HG03521 (cell line): ENCODE data around the gene KLHL30.
"Not testable (repeated sequence)": the region's sequence is repeated elsewhere in the genome, so short reads cannot be mapped to it uniquely, and the experiment has no call there.

Experiments
- ATAC-seq: cut with Tn5 transposase; IDR thresholded peaks from one replicate; pipeline ENCODE4 v1.9.1; 2021; ENCODE audit warnings: mild to moderate bottlenecking, moderate library complexity; ENCODE audit not compliant: unreplicated experiment

The KLHL30 gene

DNA sequence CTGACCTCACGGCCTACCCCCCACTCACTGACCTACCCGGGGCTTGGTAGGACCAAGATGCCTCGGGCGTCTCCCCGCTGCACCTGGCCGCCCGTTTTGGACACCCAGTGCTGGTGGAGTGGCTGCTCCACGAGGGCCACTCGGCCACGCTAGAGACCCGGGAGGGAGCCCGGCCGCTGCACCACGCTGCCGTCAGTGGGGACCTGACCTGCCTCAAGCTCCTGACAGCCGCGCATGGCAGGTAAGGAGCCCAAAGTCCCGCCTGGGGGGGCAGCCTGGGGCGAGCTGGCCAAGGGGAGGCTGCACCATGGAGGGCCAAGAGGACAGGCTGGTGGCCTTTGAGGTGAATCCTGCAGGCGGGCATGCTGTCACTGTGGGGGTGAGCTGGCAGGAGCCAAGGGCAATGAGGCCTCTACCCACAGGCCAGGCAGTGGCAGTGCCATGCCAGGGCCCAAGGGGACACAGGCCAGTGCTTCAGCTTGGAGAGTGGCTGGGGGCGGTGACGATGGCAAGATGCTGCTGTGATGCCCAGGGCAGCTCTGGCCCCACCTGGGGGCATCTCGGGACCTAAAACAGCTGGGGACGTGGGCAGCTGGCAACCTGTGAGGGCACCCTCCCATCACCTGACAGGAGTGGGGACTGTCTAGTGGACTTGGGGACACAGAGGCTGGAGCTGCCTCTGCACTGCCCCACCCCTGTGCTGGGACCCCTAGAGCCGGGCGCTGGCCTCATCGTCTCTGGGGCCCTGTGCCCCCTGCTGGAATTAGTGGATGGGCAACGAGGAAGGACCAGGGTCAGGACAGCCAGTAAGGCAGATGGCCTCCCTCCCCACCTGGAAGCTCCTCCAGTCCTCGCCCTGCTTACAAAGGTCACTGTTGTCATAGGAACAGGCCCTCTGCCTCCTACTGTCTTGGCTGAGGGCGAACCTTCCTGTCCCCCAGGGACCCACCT, 36.3 kb upstream of the KLHL30 start:
- ATAC-seq, result no peak

DNA sequence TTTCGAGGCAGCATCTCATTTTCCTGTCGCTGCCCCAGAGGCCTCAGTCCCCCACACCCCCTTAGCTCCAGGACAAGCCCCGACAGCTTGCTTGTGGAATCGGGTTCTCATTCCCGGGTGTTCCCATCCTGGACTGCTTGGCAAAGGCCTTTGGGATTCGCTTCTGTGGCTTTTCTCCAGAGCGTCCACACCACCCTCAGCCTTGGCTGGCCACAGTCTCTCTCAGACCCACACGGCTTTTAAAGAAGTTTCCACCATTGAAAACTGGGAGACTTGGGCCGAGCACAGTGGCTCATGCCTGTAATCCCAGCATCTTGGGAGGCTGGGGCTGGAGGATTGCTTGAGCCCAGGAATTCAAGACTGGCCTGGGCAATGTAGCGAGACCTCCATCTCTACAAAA, 35.6 kb upstream of the KLHL30 start:
- no peak for ATAC-seq

DNA sequence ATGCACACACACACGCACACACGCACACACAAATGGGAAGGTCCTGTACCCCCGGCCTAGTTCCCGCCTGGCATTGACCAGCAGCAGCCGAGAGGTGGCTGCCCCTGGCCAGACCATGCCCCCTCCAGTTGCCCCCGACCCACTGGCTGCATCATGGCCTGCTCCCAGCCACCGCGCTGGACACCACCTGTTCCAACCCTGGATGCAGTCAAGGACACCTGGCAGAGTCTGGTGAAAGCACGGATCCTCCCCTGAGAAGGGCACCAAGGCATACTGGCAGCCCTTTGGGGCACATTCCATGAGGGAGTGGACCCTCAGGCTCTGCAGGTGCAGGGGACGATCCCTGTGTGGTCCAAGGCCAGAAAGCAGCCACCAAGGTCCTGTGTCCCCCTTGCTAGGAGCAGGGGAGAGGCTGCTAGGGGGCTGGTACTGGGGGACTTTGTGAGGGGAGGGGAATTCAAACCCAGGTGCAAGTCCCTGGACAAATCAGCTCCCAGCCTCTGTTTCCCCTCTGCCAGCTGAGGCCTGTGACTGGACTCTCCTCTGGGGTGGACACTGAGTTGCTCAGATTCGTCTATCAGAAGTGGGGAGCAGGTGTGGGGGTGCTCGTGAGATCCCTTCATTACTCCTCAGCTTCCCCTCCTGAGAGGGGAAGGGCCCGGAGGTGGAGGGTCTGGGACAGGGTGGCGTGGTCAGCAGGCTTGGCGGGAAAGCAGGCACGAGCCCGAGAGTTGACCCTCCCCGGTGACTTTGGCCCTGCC, 34.8 kb upstream of the KLHL30 start:
- no peak for ATAC-seq

DNA sequence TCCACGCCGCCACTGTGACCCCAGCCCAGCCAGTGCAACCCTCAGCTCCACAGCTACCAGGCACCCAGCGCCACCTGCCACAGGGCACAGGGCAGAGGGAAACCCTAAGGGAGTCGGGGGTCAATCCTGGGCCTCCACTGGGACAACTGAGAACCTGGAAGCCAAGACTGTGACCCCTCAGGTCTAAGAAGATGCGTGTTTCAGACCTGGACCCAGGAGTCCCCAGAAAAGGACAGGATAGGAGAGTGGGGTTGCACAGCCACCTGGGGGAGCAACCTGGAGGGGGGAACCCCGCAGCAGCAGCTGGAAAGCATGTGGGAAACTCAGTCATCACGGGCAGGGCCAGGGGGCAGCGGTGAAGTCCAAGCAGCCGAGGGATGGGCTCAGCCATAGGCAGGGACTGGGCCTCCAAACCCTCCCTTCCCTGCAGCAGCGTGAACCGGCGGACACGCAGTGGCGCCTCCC, 34.2 kb upstream of the KLHL30 start:
- ATAC-seq, result no peak

DNA sequence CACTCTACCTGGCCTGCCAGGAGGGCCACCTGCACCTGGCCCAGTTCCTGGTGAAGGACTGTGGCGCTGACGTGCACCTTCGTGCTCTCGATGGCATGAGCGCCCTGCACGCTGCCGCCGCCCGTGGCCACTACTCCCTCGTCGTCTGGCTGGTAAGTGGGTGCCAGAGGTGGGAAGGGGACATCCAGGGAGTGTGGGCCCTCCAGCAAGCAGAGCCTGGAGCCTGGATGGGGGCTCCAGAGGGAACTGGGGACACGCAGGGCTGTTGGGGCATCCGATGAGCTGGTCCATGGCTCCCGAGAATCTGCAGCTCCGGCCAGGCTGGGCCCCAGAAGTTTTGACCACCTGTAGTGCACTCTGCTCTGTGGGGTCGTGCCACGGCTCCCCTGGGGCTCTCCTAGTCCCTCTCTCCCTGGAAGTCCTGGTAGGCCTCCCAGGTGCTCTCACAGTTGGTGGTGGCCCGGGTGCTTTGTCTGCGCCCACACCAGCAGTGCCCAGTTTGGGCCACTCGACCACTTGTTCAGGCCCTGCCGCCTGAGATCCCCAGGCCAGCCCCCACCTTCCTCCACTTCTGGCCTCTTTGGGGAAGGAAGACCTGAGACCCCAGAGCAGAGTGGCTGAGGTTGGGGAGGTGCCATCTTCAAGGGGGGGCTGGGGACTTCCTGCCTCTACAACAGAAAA, 33.6 kb upstream of the KLHL30 start:
- ATAC-seq, result no peak

DNA sequence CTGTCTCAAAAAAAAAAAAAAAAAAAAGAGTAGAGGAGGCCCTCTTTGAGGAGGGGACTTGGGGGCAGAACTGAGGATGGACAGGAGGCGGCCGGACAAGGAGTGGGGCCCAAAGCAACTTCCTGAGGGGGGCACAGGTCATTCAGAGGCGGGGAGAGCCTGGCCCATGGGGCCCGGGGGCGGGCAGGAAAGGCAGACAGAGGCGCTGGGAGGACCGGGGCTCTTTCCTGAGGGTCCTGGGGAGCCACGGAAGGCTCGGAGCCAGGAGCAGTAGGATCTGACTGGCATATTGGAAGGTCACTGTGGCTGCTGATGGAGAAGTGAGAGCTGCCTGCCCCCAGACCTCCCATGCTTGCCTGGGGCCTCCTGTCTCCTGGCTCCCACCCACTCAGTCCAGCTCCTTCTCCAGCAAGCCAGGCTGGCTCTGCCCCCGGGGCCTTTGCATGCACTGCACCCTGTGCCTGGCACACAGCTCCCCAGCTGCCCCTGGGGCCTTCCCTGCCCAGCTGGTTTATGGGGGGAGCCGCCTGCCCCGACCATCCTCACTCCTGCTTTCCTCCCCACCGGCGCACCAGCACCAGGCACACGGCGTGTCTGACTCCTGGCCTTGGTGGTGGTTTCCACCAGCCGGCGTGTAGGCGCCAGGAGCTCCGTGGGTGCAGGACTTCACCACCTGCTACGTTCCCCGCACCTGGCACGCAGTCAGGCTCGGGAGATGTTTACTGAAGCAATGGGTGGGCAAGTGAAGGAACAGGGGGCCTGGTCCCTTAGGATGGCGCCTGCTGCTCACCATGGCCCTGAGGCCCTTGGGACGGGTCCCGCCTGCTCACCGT, 32.7 kb upstream of the KLHL30 start:
- no peak for ATAC-seq

DNA sequence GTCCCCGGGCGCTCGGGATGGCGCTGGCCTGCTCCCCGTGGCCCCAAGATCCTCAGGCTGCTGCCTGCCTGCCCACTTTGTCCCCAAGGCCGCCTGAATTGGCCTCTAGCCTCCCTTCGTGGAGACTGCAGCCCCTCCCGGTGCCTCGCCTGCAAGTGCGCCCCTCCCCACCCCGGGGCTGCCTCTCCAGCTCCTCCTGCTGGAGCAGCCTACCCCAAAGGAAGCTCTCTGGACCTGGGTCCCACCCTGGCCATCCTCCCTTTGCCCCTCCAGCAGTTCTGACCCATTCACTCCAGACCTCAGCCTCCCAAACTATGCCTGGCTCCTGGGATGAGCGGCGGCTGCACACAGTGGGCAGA, 32.1 kb upstream of the KLHL30 start:
- no peak for ATAC-seq

DNA sequence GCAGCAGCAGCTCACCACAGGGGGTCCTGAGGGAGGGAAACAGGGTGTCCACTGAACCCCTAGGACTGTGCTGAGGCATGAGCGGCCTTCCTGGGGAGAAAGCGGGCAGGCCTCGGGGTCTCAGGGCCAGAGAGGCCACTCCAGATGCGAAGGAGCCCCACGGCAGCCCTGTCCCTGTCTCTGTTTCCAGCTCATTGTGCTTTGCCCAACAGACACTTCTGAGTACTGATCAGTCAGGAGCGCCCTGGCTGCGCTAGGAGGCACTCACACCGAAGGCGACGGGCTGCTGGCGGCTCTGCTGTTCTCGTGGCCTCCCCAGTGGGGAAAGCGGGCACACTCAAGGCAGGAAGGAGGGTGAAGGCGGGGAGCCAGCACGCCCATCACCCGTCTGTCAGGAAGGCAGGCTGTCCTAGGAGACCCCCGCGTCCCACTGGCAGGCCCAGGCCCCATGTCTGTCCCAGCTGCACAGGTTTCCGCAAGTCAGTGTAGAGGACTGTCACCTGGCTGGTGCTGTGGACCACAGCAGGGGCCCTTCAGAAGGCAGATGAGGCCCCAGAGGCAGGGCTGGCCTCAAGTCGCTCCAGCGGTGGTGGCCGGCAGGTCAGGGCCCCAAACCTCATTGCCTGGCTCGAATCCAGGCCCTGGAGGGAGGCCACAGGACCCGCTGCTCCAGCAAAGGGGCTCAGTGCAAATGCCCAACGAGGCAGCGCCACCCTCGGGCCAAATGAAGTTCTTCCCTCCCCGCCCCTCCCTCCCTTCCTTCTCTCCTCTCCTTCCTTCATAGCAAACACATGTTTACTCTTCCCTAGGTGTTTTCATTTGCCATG, 31.6 kb upstream of the KLHL30 start:
- ATAC-seq, result no peak

DNA sequence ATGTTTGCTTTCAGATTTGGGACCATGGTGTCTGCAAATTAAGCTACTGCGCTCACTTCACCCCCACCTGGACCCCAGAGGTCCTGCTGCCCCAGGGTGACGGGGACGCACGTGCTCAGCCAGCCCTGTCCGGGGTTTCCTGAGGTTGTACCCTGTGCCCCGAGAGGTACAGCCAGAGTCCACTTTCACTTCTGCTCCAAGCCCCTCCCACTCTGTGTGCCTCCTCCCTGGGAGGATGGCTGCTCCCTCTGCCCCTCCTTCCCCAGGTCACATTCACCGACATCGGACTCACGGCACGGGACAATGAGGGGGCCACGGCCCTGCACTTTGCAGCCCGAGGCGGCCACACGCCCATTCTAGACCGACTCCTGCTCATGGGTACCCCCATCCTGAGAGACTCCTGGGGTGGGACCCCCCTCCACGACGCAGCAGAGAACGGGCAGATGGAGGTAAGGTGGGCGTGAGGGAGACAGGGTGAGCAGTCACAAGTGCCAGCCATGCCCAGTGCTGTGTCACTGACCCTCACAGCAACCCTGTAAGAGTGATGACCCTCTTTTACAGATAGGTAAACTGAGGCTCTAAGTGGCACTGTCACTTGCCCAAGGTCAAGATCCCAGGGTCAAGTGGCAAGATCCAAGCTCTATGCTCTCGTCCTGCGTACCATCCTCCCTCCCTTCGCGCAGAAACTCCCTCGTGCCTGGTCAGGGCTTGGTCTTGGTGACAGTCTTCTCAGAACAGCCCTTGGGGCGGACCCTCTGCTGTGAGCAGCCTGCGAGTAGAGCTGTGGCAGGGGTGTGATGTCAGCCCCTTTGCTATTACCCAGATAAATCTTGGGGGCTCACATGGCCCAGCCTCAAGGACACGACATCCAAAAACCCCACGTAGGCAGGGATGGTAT, 30.7 kb upstream of the KLHL30 start:
- ATAC-seq, result peak; percentile 55

DNA sequence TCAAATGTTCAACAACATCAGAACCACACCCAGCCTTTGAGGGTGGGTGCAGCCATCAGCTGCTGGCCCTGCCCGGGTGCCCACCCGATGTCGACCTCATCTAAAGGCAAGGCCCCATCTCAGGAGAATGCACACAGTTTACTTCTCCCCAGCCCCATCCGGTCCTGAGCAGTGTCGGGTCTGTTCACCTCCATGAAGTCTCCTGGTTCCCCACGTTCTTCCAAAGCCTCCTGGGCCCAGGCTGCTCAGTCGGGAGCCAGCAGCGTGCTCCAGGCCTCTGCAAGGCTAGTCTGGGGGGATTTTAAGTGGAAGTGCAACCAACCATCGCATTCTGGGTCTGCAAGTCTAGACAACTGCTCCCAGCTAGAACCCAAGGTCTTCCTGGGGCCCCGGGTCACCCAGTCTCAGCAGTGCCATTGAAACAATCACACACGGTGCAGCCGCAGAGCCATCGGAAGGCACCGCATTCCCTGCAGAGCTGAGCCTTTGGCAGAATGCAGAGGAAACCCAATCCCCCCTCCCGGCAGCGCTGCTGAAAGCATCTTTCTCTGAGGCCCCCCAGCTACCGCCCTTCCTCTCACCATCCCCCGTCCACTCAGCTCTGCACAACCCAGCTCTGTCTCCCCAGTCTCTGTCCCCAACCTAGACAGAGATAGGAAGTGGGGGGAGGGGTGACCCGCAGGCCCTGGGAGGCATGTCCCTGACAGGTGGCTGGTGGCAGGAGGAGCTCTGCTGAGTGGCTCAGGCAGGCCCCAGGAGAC, 29.9 kb upstream of the KLHL30 start:
- peak; percentile 33 for ATAC-seq

DNA sequence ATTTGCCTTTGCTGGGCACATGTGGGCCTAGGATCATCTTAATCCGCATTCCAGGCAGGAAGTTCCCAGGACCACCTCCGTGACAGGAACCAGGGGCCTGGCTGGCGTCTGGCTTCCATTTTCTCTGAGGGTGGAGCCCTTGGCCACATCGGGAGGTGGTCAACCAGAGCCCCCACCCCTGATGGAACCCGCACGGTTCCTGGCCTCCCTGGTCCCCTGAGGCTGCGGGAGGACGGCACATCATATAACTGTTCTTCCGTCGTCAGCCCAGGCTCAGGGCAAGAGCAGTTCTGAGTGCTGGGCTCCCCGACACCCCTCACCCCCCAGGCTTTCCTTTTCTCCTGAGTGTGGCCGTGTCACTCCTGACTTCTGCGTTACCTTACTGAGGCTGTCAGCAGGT, 24.9 kb upstream of the KLHL30 start:
- no peak for ATAC-seq

DNA sequence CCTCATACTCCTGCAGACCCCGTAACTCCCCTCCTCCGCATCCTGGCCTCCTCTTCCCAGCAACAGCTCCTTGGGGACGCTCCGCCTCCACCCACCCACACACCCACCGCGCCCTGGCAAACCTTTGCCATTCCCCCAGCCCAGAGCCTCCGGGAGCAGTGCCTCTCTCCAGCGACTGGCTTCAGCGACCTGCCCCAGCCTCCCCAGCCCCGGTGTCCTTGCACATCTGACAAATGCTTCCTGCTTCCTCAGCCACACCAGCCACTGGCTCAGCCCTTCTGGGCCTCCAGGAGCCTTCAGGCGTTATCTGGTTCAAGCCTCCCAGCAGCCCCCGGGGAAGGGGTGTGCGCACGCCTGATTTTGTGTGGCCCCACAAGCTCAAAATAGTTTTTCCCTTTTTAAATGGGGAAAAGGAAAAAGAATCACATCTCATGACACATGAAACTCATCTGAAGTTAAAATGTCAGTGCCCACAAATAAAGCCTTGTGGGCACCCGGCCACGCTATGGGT, 24.1 kb upstream of the KLHL30 start:
- no peak for ATAC-seq

DNA sequence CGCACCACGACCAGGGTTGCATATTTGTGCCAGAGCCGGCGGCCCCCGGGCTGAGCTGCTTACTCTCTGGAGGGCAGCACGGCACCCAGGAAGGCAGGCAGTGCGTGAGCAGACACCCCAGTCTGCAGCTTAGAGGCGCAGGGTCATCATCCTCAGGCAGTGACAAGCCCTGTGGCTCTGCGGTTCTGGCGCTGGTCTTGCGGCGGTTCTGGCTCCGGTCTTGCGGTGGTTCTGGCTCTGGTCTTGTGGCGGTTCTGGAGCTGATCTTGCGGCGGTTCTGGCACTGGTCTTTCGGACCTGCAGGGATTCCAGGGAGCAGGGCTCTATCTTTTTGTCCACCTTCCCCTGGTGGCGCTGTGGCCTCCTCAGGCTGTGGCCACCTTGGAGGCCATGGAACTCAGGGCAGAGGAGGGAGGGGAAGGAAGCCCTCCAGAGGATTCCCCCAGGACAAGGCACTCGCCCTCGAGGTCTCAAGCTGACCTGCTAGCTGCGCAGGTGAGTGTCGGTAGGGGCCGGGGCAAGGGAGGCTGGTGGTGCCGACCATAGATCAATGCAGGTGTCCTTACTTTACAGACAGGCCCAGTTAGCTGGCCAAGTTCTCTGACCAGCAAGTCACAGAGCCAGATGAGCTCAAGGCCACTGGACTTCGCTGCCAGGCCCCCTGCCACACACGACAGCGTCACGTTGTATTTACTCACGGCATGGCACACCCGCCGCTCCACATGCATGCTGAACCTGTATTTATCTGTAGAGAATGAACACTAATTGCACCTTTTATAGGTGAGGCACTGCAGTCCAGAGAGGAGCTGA, 23.4 kb upstream of the KLHL30 start:
- no peak for ATAC-seq

DNA sequence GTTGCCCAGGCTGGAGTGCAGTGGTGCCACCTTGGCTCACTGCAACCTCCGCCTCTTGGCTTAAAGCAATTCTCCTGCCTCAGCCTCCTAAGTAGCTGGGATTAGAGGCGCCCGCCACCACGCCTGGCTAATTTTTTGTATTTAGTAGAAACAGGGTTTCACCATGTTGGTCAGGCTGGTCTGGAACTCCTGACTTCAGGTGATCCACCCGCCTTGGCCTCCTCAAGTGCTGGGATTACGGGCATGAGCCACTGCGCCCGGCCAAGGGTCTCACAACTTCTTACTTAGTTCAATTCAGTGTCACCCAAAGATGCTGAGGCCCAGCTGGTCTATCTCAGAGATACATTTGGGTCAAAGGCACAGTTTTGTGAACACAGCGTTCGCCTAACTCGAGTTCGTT, 22.8 kb upstream of the KLHL30 start:
- ATAC-seq, result not testable (repeated sequence)

DNA sequence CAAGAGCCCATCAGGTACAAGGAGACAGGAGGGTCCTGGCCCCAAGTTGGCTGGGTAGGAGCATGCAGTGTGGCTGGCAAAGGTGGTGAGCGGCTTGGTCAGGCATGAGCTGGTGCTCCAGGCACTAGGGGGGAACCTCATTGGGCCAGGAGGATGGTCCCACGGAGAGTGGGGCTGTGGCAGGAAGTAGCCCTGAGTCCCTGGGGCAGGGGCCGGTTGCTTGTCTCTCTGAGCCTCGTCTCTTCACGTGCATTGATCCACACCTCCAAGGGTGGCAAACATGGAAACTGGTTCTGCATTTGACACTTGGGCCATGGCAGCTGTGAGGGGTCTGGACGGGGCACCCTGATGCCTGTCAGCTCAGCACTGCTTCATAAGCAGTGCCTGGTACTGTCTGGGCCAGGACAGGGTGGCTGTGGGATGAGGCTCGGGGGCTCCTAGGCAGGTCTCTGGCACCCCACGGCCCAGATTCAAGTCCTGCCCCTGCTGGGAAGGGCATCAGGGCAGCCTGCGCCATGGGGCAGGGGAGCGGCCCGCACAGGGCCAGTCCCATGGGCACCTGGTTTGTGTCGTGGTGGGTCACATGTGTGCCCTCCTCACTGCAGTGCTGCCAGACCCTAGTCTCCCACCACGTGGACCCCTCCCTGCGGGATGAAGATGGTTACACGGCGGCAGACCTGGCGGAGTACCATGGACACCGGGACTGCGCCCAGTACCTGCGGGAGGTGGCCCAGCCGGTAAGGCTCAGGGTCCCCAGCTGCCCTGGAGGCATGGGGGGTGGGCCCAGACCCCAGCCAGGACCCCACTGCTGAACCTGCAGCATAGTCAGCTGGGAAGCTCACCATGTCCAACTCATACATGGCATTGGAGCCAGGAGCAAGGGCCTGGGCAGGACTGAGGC, 21.9 kb upstream of the KLHL30 start:
- ATAC-seq, result no peak
